Ovary (tissue), 3 donors: ENCODE results near the gene VPS37B.

ENCODE experiments used
- POLR2A ChIP-seq: fragments of 450-650 bp; IDR thresholded peaks from one replicate; pipeline ENCODE4 v1.6.1; 2017; ENCODE audit warnings: antibody characterized with exemption, mild to moderate bottlenecking, moderate library complexity
- TF ChIP-seq, protein P1 (sequence below), 3 donors: fragments of 450-650 bp in 2 of 3; fragments of 200-600 bp in 1 of 3; IDR thresholded peaks; one replicate each; pipeline versions ENCODE4 v1.5.1 to v1.8.0; 2016 to 2022; ENCODE audit warnings: antibody characterized with exemption in 3 of 3, mild to moderate bottlenecking in 1 of 3
- donor health status: DM: no; HTN: no; CAD: no.

DNA sequence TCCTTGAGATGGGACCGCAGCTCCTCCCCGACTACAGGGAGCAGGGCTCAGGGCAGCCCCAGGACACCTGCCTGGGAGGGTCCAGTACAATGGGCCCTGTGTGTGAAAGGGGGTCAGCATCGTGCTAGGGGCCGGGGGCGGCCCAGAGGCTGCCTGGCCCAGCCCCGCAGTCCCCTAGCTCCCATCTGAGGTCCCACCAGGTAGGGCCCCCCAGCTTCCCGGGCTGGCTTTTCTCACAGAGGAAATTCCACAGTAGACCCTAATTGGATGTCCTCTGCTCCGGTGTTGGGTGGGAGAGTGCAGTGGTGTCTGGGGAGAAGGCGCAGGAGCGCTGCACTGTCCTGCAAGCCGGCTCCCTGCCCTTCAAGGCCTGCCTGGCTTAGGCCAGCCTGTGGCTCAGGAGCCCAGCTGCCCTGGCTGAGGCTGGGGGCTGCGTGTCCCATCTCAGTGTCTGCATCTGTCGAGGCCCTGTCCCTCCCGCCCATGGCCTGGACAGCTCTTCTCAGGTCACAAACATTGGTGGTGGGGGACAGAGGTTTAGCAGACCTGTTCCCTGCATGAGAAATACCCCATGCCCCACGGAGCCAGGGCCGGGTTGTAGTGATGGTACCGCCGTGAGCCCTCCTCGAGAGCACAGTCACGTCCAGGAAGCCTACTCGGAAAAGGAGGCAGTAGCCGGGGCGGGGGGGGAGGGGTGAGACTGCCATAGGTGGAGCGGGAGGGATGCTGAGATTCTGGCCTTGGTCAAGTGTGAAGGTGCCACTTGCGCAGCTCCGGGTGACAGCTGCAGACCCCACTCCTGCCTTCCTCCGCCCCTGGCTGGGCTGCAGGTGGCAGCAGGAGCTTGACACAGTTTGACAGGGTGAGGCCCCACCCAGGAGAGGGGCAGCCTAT is 49.1 kb downstream of the VPS37B start:
- TF ChIP-seq POLR2A: no peak
- TF ChIP-seq, protein P1, sequence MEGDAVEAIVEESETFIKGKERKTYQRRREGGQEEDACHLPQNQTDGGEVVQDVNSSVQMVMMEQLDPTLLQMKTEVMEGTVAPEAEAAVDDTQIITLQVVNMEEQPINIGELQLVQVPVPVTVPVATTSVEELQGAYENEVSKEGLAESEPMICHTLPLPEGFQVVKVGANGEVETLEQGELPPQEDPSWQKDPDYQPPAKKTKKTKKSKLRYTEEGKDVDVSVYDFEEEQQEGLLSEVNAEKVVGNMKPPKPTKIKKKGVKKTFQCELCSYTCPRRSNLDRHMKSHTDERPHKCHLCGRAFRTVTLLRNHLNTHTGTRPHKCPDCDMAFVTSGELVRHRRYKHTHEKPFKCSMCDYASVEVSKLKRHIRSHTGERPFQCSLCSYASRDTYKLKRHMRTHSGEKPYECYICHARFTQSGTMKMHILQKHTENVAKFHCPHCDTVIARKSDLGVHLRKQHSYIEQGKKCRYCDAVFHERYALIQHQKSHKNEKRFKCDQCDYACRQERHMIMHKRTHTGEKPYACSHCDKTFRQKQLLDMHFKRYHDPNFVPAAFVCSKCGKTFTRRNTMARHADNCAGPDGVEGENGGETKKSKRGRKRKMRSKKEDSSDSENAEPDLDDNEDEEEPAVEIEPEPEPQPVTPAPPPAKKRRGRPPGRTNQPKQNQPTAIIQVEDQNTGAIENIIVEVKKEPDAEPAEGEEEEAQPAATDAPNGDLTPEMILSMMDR (IDR thresholded peaks at IDR 0.05): no peak
